Endothelial cell of umbilical vein (primary cell): Measurements from ENCODE around the gene JARID2. TPM values are rescaled to one million over a fixed set of nuclear protein-coding genes. Genes with fewer than 3 reads are reported as not detected.

Experiments
- BruUV-seq: library from RNA; stranded (reverse); fragments of 400-500 nt; replicated peaks from 2 replicates; lab custom pipeline; 2021; lab: Mats Ljungman, UMichigan
- CTCF ChIA-PET: fragments of 300-600, 350-600 bp; sonication (Branson Sonifier 250); formaldehyde crosslinking; loops from one replicate; lab custom pipeline; 2021; ENCODE audit warnings: antibody characterized with exemption, inconsistent platforms; lab: Charles Lee
- POLR2A ChIA-PET: fragments of 300-600, 350-600 bp; sonication (Branson Sonifier 250); formaldehyde crosslinking; loops from one replicate; lab custom pipeline; 2021; ENCODE audit warnings: antibody characterized with exemption, inconsistent platforms; lab: Charles Lee
- DNase-seq: peaks from one replicate; pipeline ENCODE4 v3.0.0-alpha.2; 2011; ENCODE audit warnings: low read depth, low spot score
- FAIRE-seq: peaks from 2 replicates; lab custom pipeline; 2011; peaks lifted over from hg19 to GRCh38; lab: Jason Lieb, UNC
- H2AFZ ChIP-seq: 2 replicates; pipeline ENCODE4 v1.6.0; 2012; ENCODE audit warnings: low read depth, low read length, control low read depth, inconsistent platforms
- H3K27ac ChIP-seq: 2 replicates; pipeline ENCODE4 v1.5.1; 2011; ENCODE audit warnings: low read depth, mild to moderate bottlenecking, control low read depth, low read length, moderate library complexity; ENCODE audit not compliant: insufficient read depth
- H3K27me3 ChIP-seq, 2 experiments: 2 replicates each; pipeline versions ENCODE4 v1.6.0 to v1.6.1; 2011; ENCODE audit warnings: low read length in 2 of 2, mixed read lengths in 1 of 2; ENCODE audit not compliant: control insufficient read depth in 2 of 2, insufficient read depth in 2 of 2
- H3K36me3 ChIP-seq, 2 experiments: 2 replicates in 1 of 2; 3 replicates in 1 of 2; pipeline ENCODE4 v1.5.1; 2011; ENCODE audit warnings: low read length in 2 of 2, mild to moderate bottlenecking in 1 of 2, moderate library complexity in 1 of 2; ENCODE audit not compliant: control insufficient read depth in 2 of 2, insufficient read depth in 2 of 2; ENCODE audit errors: extremely low read depth in 1 of 2
- H3K4me1 ChIP-seq: 3 replicates; pipeline ENCODE4 v1.5.1; 2011; ENCODE audit warnings: mild to moderate bottlenecking, low read length; ENCODE audit not compliant: control insufficient read depth, insufficient read depth; ENCODE audit errors: extremely low read depth
- H3K4me2 ChIP-seq: 2 replicates; pipeline ENCODE4 v1.6.1; 2011; ENCODE audit warnings: low read length, control low read depth, mixed read lengths; ENCODE audit not compliant: insufficient read depth
- H3K4me3 ChIP-seq, 3 experiments: fragments of 200-600 bp in 1 of 3; sonication (generic), shearing (Covaris generic) in 1 of 3; replicated peaks in 1 of 3; 2 replicates each; pipeline ENCODE4 v1.5.1; 2011 to 2016; ENCODE audit warnings: control low read depth in 3 of 3, low read length in 3 of 3, mild to moderate bottlenecking in 2 of 3, inconsistent platforms in 1 of 3, low read depth in 1 of 3, moderate library complexity in 1 of 3; ENCODE audit not compliant: insufficient read depth in 1 of 3
- H3K79me2 ChIP-seq: 2 replicates; pipeline ENCODE4 v1.6.0; 2012; ENCODE audit warnings: low read length, inconsistent platforms; ENCODE audit not compliant: control insufficient read depth, insufficient read depth
- H3K9ac ChIP-seq: replicated peaks from 2 replicates; pipeline ENCODE3; 2011; ENCODE audit warnings: low read length, control low read depth; ENCODE audit not compliant: insufficient read depth; ENCODE audit errors: extremely low read depth
- H3K9me1 ChIP-seq: replicated peaks from 3 replicates; pipeline ENCODE4 v1.6.0; 2011; ENCODE audit warnings: mild to moderate bottlenecking, low read length; ENCODE audit not compliant: control insufficient read depth, insufficient read depth; ENCODE audit errors: extremely low read depth
- H3K9me3 ChIP-seq: replicated peaks from 2 replicates; pipeline ENCODE4 v1.5.1; 2012; ENCODE audit warnings: low read length, inconsistent platforms; ENCODE audit not compliant: control insufficient read depth, insufficient read depth
- H4K20me1 ChIP-seq: replicated peaks from 2 replicates; pipeline ENCODE3; 2011; ENCODE audit warnings: mild to moderate bottlenecking, low read length; ENCODE audit not compliant: control insufficient read depth, insufficient read depth; ENCODE audit errors: extremely low read depth
- EZH2 ChIP-seq: IDR thresholded peaks from 2 replicates; pipeline ENCODE4 v1.6.1; 2012; ENCODE audit warnings: borderline replicate concordance, low read depth, mild to moderate bottlenecking, moderate library complexity, low read length, inconsistent platforms; ENCODE audit not compliant: severe bottlenecking
- FOS ChIP-seq: IDR thresholded peaks from 2 replicates; pipeline ENCODE4 v1.6.1; 2011; ENCODE audit warnings: mild to moderate bottlenecking, low read length, moderate library complexity, borderline replicate concordance; ENCODE audit not compliant: insufficient read depth
- GATA2 ChIP-seq: IDR thresholded peaks from 2 replicates; pipeline ENCODE4 v1.7.0; 2011; ENCODE audit warnings: low read depth, mild to moderate bottlenecking, moderate library complexity, mixed read lengths, low read length; ENCODE audit not compliant: insufficient read length, insufficient read depth
- JUN ChIP-seq: IDR thresholded peaks from 2 replicates; pipeline ENCODE4 v1.6.1; 2011; ENCODE audit warnings: borderline replicate concordance, low read depth; ENCODE audit not compliant: insufficient read length, insufficient read depth
- MYC ChIP-seq: IDR thresholded peaks from one replicate; pipeline ENCODE4 v1.6.1; 2011; ENCODE audit warnings: mild to moderate bottlenecking, low read depth, low read length
- POLR2A ChIP-seq: IDR thresholded peaks from 2 replicates; pipeline ENCODE4 v1.6.1; 2012; ENCODE audit warnings: low read depth, mild to moderate bottlenecking, control low read depth, low read length
- POLR2AphosphoS5 ChIP-seq: IDR thresholded peaks from 2 replicates; pipeline ENCODE4 v1.6.1; 2012; ENCODE audit warnings: low read depth, mild to moderate bottlenecking, control low read depth, low read length, moderate library complexity; ENCODE audit not compliant: insufficient read depth
- dilution Hi-C: fragments of 300-500 bp; cut with MboI; formaldehyde crosslinking; loops from one replicate; pipeline ENCODE4 v1.15.0; 2019; ENCODE audit warnings: low sequenced_read_pairs; ENCODE audit not compliant: extremely low pct_ligation_motif_present
- intact Hi-C: fragments of 100-400 bp; cut with micrococcal nuclease; formaldehyde crosslinking; loops from one replicate; pipeline ENCODE4 v1.10.0; 2022
- polyA plus RNA-seq, 4 experiments: library from polyadenylated mRNA; depleted of rRNA in 3 of 4; stranded (reverse) in 3 of 4; unstranded in 1 of 4; fragments of >200 nt; gene quantifications; 2 replicates each; pipeline versions ENCODE4 v1.2.1 to v1.2.3, GENCODE V29; 2011 to 2012; ENCODE audit warnings: missing spikeins in 1 of 4
- total RNA-seq: library from RNA; stranded (reverse); gene quantifications from 2 replicates; pipeline ENCODE4 v1.2.3, GENCODE V29; 2021
- TF ChIP-seq, protein P1 (sequence below), 2 donors: IDR thresholded peaks; 1 replicate in 1 of 2; 2 replicates in 1 of 2; pipeline ENCODE4 v1.5.1; 2011; ENCODE audit warnings: low read length in 2 of 2, mild to moderate bottlenecking in 2 of 2, moderate library complexity in 2 of 2, control low read depth in 1 of 2, inconsistent platforms in 1 of 2, low read depth in 1 of 2; ENCODE audit not compliant: insufficient read depth in 1 of 2; ENCODE audit errors: extremely low read depth in 1 of 2
- TF ChIP-seq, protein P2 (sequence below): IDR thresholded peaks from 2 replicates; pipeline ENCODE4 v1.6.1; 2011; ENCODE audit not compliant: insufficient read depth, insufficient read length

JARID2 gene
- total and polyA plus RNA-seq, 2 donors (not counting 3 experiments of a cell fraction or from before 2014, with no cell fraction given), result 2.9 to 10.6 TPM

DNA sequence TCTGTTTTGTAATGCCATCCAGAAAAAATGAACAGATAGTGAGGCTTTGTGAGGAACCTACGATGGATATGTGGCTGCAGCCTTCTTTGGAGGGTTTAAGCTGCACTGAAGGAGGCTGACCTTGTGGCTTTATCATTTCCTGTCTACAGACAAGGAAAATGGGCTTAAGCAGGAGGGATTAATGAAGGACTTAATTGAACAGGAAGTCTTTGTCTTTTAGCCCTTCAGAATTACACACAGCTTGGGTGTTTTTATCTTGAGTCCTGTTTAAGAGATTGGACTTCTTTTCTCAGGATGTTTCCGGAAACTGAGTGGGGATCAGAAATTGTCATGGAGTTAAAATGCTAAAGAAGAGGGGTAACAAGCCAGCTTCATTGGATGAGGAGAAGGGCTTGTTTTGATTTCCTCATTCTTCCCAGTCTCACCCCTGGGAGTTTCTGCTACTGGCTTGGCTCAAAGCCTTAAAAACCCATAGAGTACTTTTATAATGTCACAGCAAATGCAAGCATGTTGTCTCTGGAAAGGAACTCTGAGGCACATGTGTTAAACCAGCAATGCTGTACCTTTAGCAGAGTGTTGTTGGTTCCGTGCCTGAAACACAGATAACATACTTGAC, 193.6 kb downstream of the JARID2 start:
- Histone ChIP-seq H2AFZ (no peak overlapping the region), H3K9me1 (no peaks in the 10 kb centered on the region), H3K4me1 (peaks cover 22% of the 10 kb centered on the region), H3K9me3 (no peaks in the 10 kb centered on the region), H3K27ac (no peak overlapping the region), H3K9ac (no peak overlapping the region), H3K27me3 (no peaks in the 10 kb centered on the region), H3K36me3 (no peaks in the 10 kb centered on the region), H4K20me1 (peaks cover 4% of the 10 kb centered on the region), H3K4me2 (no peak overlapping the region), H3K4me3 (no peak overlapping the region), H3K79me2 (no peaks in the 10 kb centered on the region)
- no peak for FAIRE-seq
- no TSS peak for BruUV-seq
- CTCF ChIA-PET, result interaction anchor here (0.8 kb wide), 1 partner anchor 51 kb away, joined by 3 read pairs; no protein-coding TSS in a partner anchor
- dilution Hi-C loops, result no loop called here
- intact Hi-C loops, result loop anchor here (2.0 to 10.0 kb wide), 2 partner anchors 49 to 565 kb away; no protein-coding TSS in a partner anchor
- POLR2A ChIA-PET, result no interaction called here
- DNase-seq, result no peak
- TF ChIP-seq POLR2A (no peak), JUN (no peak), POLR2AphosphoS5 (no peak), MYC (no peak), GATA2 (no peak), FOS (no peak), EZH2 (no peak)
- TF ChIP-seq, protein P1, sequence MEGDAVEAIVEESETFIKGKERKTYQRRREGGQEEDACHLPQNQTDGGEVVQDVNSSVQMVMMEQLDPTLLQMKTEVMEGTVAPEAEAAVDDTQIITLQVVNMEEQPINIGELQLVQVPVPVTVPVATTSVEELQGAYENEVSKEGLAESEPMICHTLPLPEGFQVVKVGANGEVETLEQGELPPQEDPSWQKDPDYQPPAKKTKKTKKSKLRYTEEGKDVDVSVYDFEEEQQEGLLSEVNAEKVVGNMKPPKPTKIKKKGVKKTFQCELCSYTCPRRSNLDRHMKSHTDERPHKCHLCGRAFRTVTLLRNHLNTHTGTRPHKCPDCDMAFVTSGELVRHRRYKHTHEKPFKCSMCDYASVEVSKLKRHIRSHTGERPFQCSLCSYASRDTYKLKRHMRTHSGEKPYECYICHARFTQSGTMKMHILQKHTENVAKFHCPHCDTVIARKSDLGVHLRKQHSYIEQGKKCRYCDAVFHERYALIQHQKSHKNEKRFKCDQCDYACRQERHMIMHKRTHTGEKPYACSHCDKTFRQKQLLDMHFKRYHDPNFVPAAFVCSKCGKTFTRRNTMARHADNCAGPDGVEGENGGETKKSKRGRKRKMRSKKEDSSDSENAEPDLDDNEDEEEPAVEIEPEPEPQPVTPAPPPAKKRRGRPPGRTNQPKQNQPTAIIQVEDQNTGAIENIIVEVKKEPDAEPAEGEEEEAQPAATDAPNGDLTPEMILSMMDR (IDR thresholded peaks at IDR 0.05; ENCODE audit: extremely low read depth in 1 of 2, insufficient read depth in 1 of 2, low read depth in 1 of 2, low read length in 2 of 2), result no peak
- TF ChIP-seq, protein P2, sequence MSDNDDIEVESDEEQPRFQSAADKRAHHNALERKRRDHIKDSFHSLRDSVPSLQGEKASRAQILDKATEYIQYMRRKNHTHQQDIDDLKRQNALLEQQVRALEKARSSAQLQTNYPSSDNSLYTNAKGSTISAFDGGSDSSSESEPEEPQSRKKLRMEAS, result no peak
